Spleen (tissue), 7 donors: ENCODE results near the gene PRKG1.

Source experiments
- POLR2A ChIP-seq, 3 donors: fragments of 450-650 bp; IDR thresholded peaks; one replicate each; pipeline ENCODE4 v1.5.1; 2017; ENCODE audit warnings: antibody characterized with exemption in 3 of 3, mild to moderate bottlenecking in 1 of 3
- POLR2AphosphoS5 ChIP-seq, 3 donors: sonication (generic); formaldehyde crosslinking; IDR thresholded peaks; one replicate each; pipeline ENCODE4 v1.5.1; 2017; ENCODE audit warnings: antibody characterized with exemption in 3 of 3
- TF ChIP-seq, protein P1 (sequence below), 11 experiments: fragments of 200-600 bp in 7 of 11; fragments of 450-650 bp in 4 of 11; sonication (generic) in 4 of 11; IDR thresholded peaks in 8 of 11; conservative IDR thresholded peaks in 3 of 11; 1 replicate in 7 of 11; 2 replicates in 4 of 11; pipeline versions ENCODE4 v1.4.0 to v1.8.0; 2016 to 2021; ENCODE audit warnings: antibody characterized with exemption in 11 of 11, inconsistent platforms in 4 of 11, mild to moderate bottlenecking in 1 of 11
- donor health status: DM: no; HTN: no; CAD: no; lungs with moderate emphysema.
- donor health status: DM: no; HTN: no; CAD: no.
- donor health status: DM: no; HTN: no; CAD: no.

DNA sequence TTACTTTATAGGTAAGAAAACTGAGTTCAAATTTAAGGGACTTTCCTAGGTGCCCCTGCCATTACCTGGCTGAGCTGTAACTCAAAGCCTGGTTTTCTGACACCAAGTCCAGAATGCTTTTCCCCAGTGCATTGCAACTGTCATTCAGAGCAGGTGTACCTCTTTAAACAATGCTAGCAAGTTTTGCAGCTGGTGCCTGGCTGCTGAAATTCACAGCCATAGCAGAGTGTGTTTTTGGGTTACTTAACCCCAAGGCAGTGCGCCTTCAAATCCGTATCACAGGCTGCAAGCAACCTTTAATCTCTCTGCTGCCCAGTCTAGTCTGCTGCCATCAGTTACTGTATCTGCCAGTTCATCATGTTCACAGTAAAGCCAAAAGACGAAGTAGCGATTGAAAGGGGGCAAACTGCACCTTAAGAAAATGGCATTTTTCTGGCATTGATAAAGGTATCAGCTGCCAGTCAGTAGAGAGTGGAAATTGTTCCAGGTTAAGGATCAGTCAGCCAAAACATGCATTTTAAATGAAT is 359.7 kb downstream of the PRKG1 start:
- TF ChIP-seq, protein P1, sequence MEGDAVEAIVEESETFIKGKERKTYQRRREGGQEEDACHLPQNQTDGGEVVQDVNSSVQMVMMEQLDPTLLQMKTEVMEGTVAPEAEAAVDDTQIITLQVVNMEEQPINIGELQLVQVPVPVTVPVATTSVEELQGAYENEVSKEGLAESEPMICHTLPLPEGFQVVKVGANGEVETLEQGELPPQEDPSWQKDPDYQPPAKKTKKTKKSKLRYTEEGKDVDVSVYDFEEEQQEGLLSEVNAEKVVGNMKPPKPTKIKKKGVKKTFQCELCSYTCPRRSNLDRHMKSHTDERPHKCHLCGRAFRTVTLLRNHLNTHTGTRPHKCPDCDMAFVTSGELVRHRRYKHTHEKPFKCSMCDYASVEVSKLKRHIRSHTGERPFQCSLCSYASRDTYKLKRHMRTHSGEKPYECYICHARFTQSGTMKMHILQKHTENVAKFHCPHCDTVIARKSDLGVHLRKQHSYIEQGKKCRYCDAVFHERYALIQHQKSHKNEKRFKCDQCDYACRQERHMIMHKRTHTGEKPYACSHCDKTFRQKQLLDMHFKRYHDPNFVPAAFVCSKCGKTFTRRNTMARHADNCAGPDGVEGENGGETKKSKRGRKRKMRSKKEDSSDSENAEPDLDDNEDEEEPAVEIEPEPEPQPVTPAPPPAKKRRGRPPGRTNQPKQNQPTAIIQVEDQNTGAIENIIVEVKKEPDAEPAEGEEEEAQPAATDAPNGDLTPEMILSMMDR (IDR thresholded peaks at IDR 0.05 in 8 of 11, conservative IDR thresholded peaks at IDR 0.05 in 3 of 11): no peak
- TF ChIP-seq POLR2AphosphoS5 (IDR thresholded peaks at IDR 0.05): no peak
- TF ChIP-seq POLR2A (IDR thresholded peaks at IDR 0.05): no peak
